LHCN-M2 (cell line): Measurements from ENCODE around the gene TMBIM4. TPM values are rescaled to one million over a fixed set of nuclear protein-coding genes. Genes with fewer than 3 reads are reported as not detected.

Source experiments
- DNase-seq: peaks from one replicate; pipeline ENCODE4 v3.0.0-alpha.2; 2012; ENCODE audit warnings: low read depth
- total RNA-seq: library from RNA; depleted of rRNA; stranded (reverse); fragments of >200 nt; gene quantifications from 2 replicates; pipeline ENCODE4 v1.2.3, GENCODE V29; 2014

TMBIM4 gene
- total RNA-seq, 1 experiment from 2014 or later: 132 TPM

DNA sequence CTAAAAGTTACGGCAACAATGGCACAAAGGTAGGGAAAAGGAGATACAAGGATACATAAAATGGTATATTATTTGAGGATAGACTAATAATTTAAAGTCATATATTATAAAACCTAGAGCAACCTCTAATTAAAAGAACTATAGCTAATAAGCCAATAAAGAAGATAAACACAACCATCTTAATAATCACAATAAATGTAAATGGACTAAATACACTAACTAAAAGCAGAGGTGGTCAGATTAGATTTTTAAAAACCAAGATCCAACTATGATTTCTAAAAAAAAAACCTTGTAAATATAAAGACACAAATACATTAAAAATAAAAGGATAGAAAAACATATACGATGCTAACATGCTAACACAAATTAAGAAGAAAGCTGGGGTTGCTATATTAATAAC is 28.5 kb downstream of the TMBIM4 start:
- DNase-seq: no peak

GRCh38 chr12:66140731-66141130 is 29.1 kb downstream of the TMBIM4 start:
- peak; percentile 37 for DNase-seq

GRCh38 chr12:66139328-66139727 is 30.5 kb downstream of the TMBIM4 start:
- DNase-seq: no peak

GRCh38 chr12:66137937-66138336 is 31.9 kb downstream of the TMBIM4 start:
- DNase-seq: no peak

- peak; percentile 31 for DNase-seq
Measured at GRCh38 chr12:66132408-66132807, 37.4 kb downstream of the TMBIM4 start.

GRCh38 chr12:66131067-66131688 is 38.6 kb downstream of the TMBIM4 start:
- no peak for DNase-seq

GRCh38 chr12:66130267-66131066 is 39.3 kb downstream of the TMBIM4 start, which contains the start of gene LLPH:
LLPH (minus strand) TSS chr12:66130750; CDS start chr12:66129106, 1,644 bp downstream.
- DNase-seq: peak; percentile 84

- no peak for DNase-seq
Measured at GRCh38 chr12:66129934-66130266, 39.9 kb downstream of the TMBIM4 start.

DNA sequence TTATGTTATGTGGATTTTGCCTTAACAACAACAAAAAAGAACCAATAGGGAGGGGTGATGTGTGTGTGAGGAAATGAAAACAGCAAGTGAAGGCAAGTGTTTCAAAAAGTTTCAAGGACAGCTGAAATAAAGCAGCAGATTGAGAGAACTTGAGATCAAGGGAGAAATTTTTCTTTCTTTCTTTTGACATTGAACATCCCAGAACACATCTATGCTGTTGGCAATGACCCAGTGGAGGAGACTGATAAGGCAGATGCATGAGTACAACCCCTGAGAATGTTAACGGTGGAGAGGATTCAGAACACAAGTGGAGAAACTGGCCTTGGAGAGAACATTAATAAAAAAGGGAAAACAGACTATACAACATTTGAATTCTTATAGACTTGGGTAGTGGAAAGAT is 42.1 kb downstream of the TMBIM4 start:
- DNase-seq: no peak

DNA sequence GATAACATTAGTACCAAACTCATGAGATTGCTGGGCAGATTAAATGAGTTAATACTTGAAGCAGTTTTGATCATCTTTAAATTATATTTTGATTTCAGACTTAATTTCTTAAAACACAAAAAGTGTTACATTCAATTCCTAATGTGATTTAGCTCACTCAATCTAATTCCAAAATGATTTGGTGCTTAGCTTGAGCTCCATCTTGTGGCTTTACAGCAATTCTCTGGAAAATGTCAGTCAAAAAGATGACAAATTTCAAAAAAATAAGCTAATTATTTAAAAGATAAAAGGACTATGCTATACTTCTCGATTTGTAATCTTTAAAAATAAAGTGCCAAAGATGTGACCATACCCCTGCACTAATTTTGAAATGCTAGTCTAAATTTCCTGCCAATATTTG is 49.3 kb downstream of the TMBIM4 start:
- DNase-seq: no peak

GRCh38 chr12:66119870-66120241 is 49.9 kb downstream of the TMBIM4 start:
- DNase-seq: no peak

GRCh38 chr12:66119229-66119869 is 50.4 kb downstream of the TMBIM4 start:
- DNase-seq: no peak

DNA sequence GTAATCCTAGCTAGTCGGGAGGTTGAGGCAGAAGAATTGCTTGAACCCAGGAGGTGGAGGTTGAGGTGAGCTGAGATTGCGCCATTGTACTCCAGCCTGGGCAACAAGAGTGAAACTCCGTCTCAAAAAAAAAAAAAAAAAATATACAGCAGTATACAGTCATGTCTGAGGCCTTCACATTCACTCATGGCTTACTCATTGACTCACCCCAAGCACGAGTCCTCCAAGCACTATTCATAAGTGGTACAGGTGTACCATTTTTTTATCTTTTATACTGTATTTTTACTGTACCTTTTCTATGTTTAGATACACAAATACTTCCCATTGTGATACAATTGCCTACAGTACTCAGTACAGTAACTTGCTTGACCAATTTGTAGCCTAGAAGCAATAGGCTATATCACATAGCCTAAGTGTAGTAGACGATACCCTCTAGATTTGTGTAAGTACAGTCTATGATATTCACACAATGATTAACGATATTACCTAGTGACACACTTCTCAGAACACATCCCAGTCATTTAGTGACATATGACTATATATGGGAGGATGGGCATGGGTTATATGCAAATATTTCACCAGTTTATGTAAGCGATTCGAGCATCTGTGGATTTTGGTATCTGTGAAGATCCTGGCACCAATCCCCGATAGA is 51.4 kb downstream of the TMBIM4 start:
- no peak for DNase-seq

DNA sequence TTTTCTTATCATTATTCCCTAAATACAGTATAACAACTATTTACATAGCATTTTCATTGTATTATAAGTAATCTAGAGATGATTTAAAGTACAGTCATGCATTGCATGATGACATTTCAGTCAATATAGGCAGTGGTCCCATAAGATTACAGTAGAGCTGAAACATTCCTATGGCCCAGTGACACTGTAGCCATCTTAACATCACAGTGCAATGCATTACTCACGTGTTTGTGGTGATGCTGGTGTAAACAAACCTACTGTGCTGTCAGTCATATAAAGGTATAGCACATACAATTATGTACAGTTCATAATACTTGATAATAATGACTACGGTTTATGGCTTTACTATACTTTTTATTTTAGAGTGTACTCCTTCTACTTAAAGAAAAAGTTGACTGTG is 52.6 kb downstream of the TMBIM4 start:
- DNase-seq: no peak

DNA sequence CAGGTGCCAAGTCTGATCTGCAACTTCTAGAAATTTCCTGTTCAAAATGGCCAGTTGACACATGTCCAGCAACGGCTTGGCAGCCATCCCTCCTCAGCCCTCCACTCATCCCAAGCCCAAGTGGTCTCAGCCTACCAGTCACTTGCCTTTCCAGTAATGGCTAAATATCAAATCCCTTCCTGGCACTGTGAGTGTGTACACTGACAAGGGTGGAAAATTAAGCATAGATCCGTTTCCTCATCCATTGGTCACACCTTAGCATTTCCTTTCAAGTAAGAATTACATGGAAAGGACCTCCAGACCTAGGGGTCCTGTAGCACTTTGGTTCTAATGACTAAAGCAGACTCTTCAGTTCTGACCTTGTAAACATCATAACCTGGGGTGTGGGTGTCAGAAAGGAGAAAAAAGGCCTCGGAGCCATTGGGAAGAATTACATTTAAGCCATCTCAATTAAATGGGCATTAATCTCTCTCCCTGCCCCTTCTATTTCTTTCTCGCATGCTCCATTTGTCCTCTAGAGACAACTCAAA is 54.7 kb downstream of the TMBIM4 start:
- no peak for DNase-seq

GRCh38 chr12:66113471-66113870 is 56.3 kb downstream of the TMBIM4 start:
- no peak for DNase-seq

GRCh38 chr12:66111605-66112004 is 58.2 kb downstream of the TMBIM4 start:
- no peak for DNase-seq

DNA sequence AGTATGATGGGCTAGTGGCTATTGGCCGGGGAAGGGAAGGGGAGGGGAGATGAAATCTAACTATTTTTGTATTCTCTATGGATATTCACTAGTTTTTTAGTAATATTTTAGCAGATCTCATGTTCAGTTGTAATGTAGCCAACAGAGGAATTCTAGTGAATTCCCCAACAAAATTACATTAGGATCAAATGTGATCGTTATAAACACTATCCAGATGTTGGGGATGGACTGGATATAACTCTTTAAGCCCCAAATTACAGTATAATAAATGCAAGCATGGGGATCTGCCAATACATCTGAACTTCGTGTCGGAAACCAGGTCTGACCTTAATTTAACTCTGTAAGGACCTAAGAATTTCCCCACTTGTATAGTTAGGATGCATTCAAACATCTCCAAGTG is 60.7 kb downstream of the TMBIM4 start:
- DNase-seq: no peak

GRCh38 chr12:66108386-66108785 is 61.4 kb downstream of the TMBIM4 start:
- DNase-seq: no peak

DNA sequence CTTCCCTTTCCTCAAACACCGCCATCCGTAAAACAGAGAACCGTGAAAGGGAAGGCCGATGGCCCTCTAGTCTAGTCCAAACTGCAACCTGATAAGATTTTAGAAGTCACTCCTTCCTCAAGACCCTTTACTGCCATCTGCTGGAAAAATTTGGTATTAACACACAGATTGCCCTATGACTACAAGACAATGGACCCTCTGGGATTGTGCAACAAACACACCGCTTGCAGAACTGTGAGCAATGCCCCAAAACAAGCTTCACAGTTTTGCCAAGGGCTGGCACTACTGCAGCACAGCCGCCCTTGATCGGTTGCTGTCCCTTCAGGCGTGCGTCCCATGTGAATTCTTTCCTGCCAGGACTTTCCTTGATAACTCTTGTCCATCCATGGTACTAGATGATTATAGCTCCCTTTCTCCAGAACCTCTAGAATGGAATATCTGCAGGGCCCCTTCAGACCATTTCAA is 62.3 kb downstream of the TMBIM4 start:
- peak; percentile 96 for DNase-seq

DNA sequence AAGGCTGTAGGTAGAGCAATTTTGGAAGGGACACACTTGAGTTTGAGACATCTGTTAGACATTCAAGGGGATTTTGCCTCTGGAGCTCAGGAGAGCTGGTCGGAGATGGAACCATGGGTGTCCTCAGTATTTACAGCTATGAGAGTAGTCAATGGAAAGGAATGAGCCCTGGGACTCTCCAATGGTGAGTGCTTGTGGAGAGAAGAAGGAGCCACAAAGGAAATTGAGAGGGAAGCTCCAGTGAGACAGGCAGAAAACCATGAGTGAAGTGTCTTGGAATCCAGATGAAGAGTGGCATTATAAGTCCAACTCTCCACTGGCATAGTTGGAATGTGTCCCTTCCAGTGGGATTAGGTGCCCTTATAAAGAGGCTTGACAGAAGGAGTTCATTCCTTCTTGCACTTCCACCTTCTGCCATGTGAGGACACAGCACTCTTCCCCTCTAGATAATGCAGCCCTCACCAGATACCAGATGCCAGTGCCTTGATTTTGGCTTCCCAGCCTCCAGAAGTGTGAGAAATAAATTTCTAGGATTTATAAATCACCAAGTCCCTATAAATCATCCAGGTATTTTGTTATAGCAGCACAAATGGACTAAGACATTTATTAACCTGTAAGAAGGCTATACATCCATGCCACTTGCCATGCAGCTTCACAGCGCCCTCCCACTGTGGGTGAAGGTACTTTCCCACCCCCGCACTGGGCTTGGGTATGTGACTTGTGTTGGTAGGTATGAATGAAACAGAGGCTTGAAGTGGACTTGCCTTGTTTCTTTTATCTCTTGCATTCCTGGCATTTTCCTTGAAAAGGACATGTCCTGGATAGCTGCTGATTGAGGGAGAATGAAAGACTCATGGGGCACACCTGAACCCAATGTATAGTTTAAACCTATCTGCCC is 66.5 kb downstream of the TMBIM4 start:
- no peak for DNase-seq
